GM19397 (cell line): Measurements from ENCODE around the gene STX12.
"Not testable (repeated sequence)": the region's sequence is repeated elsewhere in the genome, so short reads cannot be mapped to it uniquely, and the experiment has no call there.

Experiments
- ATAC-seq: cut with Tn5 transposase; IDR thresholded peaks from one replicate; pipeline ENCODE4 v1.9.1; 2021; ENCODE audit warnings: mild to moderate bottlenecking, moderate library complexity; ENCODE audit not compliant: unreplicated experiment

The STX12 gene

GRCh38 chr1:27774654-27775053 lies 1.6 kb downstream of the STX12 start:
- no peak for ATAC-seq

- ATAC-seq: not testable (repeated sequence)
Observed at GRCh38 chr1:27775336-27775735, 2.3 kb downstream of the STX12 start.

- not testable (repeated sequence) for ATAC-seq
Observed at GRCh38 chr1:27776276-27776675, 3.3 kb downstream of the STX12 start.

GRCh38 chr1:27778056-27778455 lies 5.0 kb downstream of the STX12 start:
- ATAC-seq: no peak

- ATAC-seq: no peak
Observed at GRCh38 chr1:27779122-27779521, 6.1 kb downstream of the STX12 start.

- no peak for ATAC-seq
Observed at GRCh38 chr1:27782950-27783349, 9.9 kb downstream of the STX12 start.

- ATAC-seq: no peak
Observed at GRCh38 chr1:27784700-27785099, 11.7 kb downstream of the STX12 start.

GRCh38 chr1:27785781-27786455 lies 12.9 kb downstream of the STX12 start:
- ATAC-seq: no peak

- no peak for ATAC-seq
Observed at GRCh38 chr1:27787895-27788294, 14.9 kb downstream of the STX12 start.

GRCh38 chr1:27789540-27790041 lies 16.6 kb downstream of the STX12 start:
- ATAC-seq: no peak

- not testable (repeated sequence) for ATAC-seq
Observed at GRCh38 chr1:27790270-27790669, 17.3 kb downstream of the STX12 start.

- ATAC-seq: no peak
Observed at GRCh38 chr1:27795601-27796000, 22.6 kb downstream of the STX12 start.

- no peak for ATAC-seq
Observed at GRCh38 chr1:27804791-27805190, 31.8 kb downstream of the STX12 start.

GRCh38 chr1:27806758-27807157 lies 33.7 kb downstream of the STX12 start:
- ATAC-seq: no peak

GRCh38 chr1:27807385-27807784 lies 34.4 kb downstream of the STX12 start:
- ATAC-seq: no peak

GRCh38 chr1:27808131-27808530 lies 35.1 kb downstream of the STX12 start:
- not testable (repeated sequence) for ATAC-seq

- no peak for ATAC-seq
Observed at GRCh38 chr1:27809883-27810282, 36.9 kb downstream of the STX12 start.

GRCh38 chr1:27811741-27812500 lies 38.9 kb downstream of the STX12 start:
- no peak for ATAC-seq

GRCh38 chr1:27816921-27817630 lies 44.1 kb downstream of the STX12 start:
- no peak for ATAC-seq

GRCh38 chr1:27821761-27822315 lies 48.8 kb downstream of the STX12 start:
- ATAC-seq: no peak

- ATAC-seq: no peak
Observed at GRCh38 chr1:27823784-27824183, 50.8 kb downstream of the STX12 start.
